Endothelial cell of umbilical vein (primary cell): ENCODE results near the gene PIK3R6. TPM values are rescaled to one million over a fixed set of nuclear protein-coding genes. Genes with fewer than 3 reads are reported as not detected.

Experiments used
- BruUV-seq: library from RNA; stranded (reverse); fragments of 400-500 nt; replicated peaks from 2 replicates; lab custom pipeline; 2021; lab: Mats Ljungman, UMichigan
- CTCF ChIA-PET: fragments of 300-600, 350-600 bp; sonication (Branson Sonifier 250); formaldehyde crosslinking; loops from one replicate; lab custom pipeline; 2021; ENCODE audit warnings: antibody characterized with exemption, inconsistent platforms; lab: Charles Lee
- POLR2A ChIA-PET: fragments of 300-600, 350-600 bp; sonication (Branson Sonifier 250); formaldehyde crosslinking; loops from one replicate; lab custom pipeline; 2021; ENCODE audit warnings: antibody characterized with exemption, inconsistent platforms; lab: Charles Lee
- DNase-seq: peaks from one replicate; pipeline ENCODE4 v3.0.0-alpha.2; 2011; ENCODE audit warnings: low read depth, low spot score
- FAIRE-seq: peaks from 2 replicates; lab custom pipeline; 2011; peaks lifted over from hg19 to GRCh38; lab: Jason Lieb, UNC
- H2AFZ ChIP-seq: 2 replicates; pipeline ENCODE4 v1.6.0; 2012; ENCODE audit warnings: low read depth, low read length, control low read depth, inconsistent platforms
- H3K27ac ChIP-seq: 2 replicates; pipeline ENCODE4 v1.5.1; 2011; ENCODE audit warnings: low read depth, mild to moderate bottlenecking, control low read depth, low read length, moderate library complexity; ENCODE audit not compliant: insufficient read depth
- H3K27me3 ChIP-seq, 2 experiments: 2 replicates each; pipeline versions ENCODE4 v1.6.0 to v1.6.1; 2011; ENCODE audit warnings: low read length in 2 of 2, mixed read lengths in 1 of 2; ENCODE audit not compliant: control insufficient read depth in 2 of 2, insufficient read depth in 2 of 2
- H3K36me3 ChIP-seq, 2 experiments: 2 replicates in 1 of 2; 3 replicates in 1 of 2; pipeline ENCODE4 v1.5.1; 2011; ENCODE audit warnings: low read length in 2 of 2, mild to moderate bottlenecking in 1 of 2, moderate library complexity in 1 of 2; ENCODE audit not compliant: control insufficient read depth in 2 of 2, insufficient read depth in 2 of 2; ENCODE audit errors: extremely low read depth in 1 of 2
- H3K4me1 ChIP-seq: 3 replicates; pipeline ENCODE4 v1.5.1; 2011; ENCODE audit warnings: mild to moderate bottlenecking, low read length; ENCODE audit not compliant: control insufficient read depth, insufficient read depth; ENCODE audit errors: extremely low read depth
- H3K4me2 ChIP-seq: 2 replicates; pipeline ENCODE4 v1.6.1; 2011; ENCODE audit warnings: low read length, control low read depth, mixed read lengths; ENCODE audit not compliant: insufficient read depth
- H3K4me3 ChIP-seq, 3 experiments: fragments of 200-600 bp in 1 of 3; sonication (generic), shearing (Covaris generic) in 1 of 3; replicated peaks in 1 of 3; 2 replicates each; pipeline ENCODE4 v1.5.1; 2011 to 2016; ENCODE audit warnings: control low read depth in 3 of 3, low read length in 3 of 3, mild to moderate bottlenecking in 2 of 3, inconsistent platforms in 1 of 3, low read depth in 1 of 3, moderate library complexity in 1 of 3; ENCODE audit not compliant: insufficient read depth in 1 of 3
- H3K79me2 ChIP-seq: 2 replicates; pipeline ENCODE4 v1.6.0; 2012; ENCODE audit warnings: low read length, inconsistent platforms; ENCODE audit not compliant: control insufficient read depth, insufficient read depth
- H3K9ac ChIP-seq: replicated peaks from 2 replicates; pipeline ENCODE3; 2011; ENCODE audit warnings: low read length, control low read depth; ENCODE audit not compliant: insufficient read depth; ENCODE audit errors: extremely low read depth
- H3K9me1 ChIP-seq: replicated peaks from 3 replicates; pipeline ENCODE4 v1.6.0; 2011; ENCODE audit warnings: mild to moderate bottlenecking, low read length; ENCODE audit not compliant: control insufficient read depth, insufficient read depth; ENCODE audit errors: extremely low read depth
- H3K9me3 ChIP-seq: replicated peaks from 2 replicates; pipeline ENCODE4 v1.5.1; 2012; ENCODE audit warnings: low read length, inconsistent platforms; ENCODE audit not compliant: control insufficient read depth, insufficient read depth
- H4K20me1 ChIP-seq: replicated peaks from 2 replicates; pipeline ENCODE3; 2011; ENCODE audit warnings: mild to moderate bottlenecking, low read length; ENCODE audit not compliant: control insufficient read depth, insufficient read depth; ENCODE audit errors: extremely low read depth
- CTCF ChIP-seq, 2 donors: IDR thresholded peaks; 1 replicate in 1 of 2; 2 replicates in 1 of 2; pipeline ENCODE4 v1.5.1; 2011; ENCODE audit warnings: low read length in 2 of 2, mild to moderate bottlenecking in 2 of 2, moderate library complexity in 2 of 2, control low read depth in 1 of 2, inconsistent platforms in 1 of 2, low read depth in 1 of 2; ENCODE audit not compliant: insufficient read depth in 1 of 2; ENCODE audit errors: extremely low read depth in 1 of 2
- EZH2 ChIP-seq: IDR thresholded peaks from 2 replicates; pipeline ENCODE4 v1.6.1; 2012; ENCODE audit warnings: borderline replicate concordance, low read depth, mild to moderate bottlenecking, moderate library complexity, low read length, inconsistent platforms; ENCODE audit not compliant: severe bottlenecking
- GATA2 ChIP-seq: IDR thresholded peaks from 2 replicates; pipeline ENCODE4 v1.7.0; 2011; ENCODE audit warnings: low read depth, mild to moderate bottlenecking, moderate library complexity, mixed read lengths, low read length; ENCODE audit not compliant: insufficient read length, insufficient read depth
- JUN ChIP-seq: IDR thresholded peaks from 2 replicates; pipeline ENCODE4 v1.6.1; 2011; ENCODE audit warnings: borderline replicate concordance, low read depth; ENCODE audit not compliant: insufficient read length, insufficient read depth
- MAX ChIP-seq: IDR thresholded peaks from 2 replicates; pipeline ENCODE4 v1.6.1; 2011; ENCODE audit not compliant: insufficient read depth, insufficient read length
- MYC ChIP-seq: IDR thresholded peaks from one replicate; pipeline ENCODE4 v1.6.1; 2011; ENCODE audit warnings: mild to moderate bottlenecking, low read depth, low read length
- dilution Hi-C: fragments of 300-500 bp; cut with MboI; formaldehyde crosslinking; loops from one replicate; pipeline ENCODE4 v1.15.0; 2019; ENCODE audit warnings: low sequenced_read_pairs; ENCODE audit not compliant: extremely low pct_ligation_motif_present
- intact Hi-C: fragments of 100-400 bp; cut with micrococcal nuclease; formaldehyde crosslinking; loops from one replicate; pipeline ENCODE4 v1.10.0; 2022
- polyA plus RNA-seq, 4 experiments: library from polyadenylated mRNA; depleted of rRNA in 3 of 4; stranded (reverse) in 3 of 4; unstranded in 1 of 4; fragments of >200 nt; gene quantifications; 2 replicates each; pipeline versions ENCODE4 v1.2.1 to v1.2.3, GENCODE V29; 2011 to 2012; ENCODE audit warnings: missing spikeins in 1 of 4
- total RNA-seq: library from RNA; stranded (reverse); gene quantifications from 2 replicates; pipeline ENCODE4 v1.2.3, GENCODE V29; 2021

The PIK3R6 gene
- total and polyA plus RNA-seq, 2 donors (not counting 3 experiments of a cell fraction or from before 2014, with no cell fraction given), result not detected

GRCh38 chr17:8806926-8807550 lies 60.4 kb downstream of the PIK3R6 start:
- H3K27ac ChIP-seq, result no peak overlapping the region
- no peaks in the 10 kb centered on the region for H3K79me2 ChIP-seq
- H3K9ac ChIP-seq, result no peak overlapping the region
- H3K4me3 ChIP-seq, result no peak overlapping the region
- no peak overlapping the region for H3K4me2 ChIP-seq
- no peaks in the 10 kb centered on the region for H3K36me3 ChIP-seq
- FAIRE-seq, result no peak
- H3K9me3 ChIP-seq, result no peaks in the 10 kb centered on the region
- no peaks in the 10 kb centered on the region for H4K20me1 ChIP-seq
- CTCF ChIA-PET, result interaction anchor here (0.8 to 1.4 kb wide), 2 partner anchors 14 to 21 kb away, joined by 3 read pairs; no protein-coding TSS in a partner anchor
- intact Hi-C loops (no loop called here), dilution Hi-C loops (no loop called here)
- POLR2A ChIA-PET, result no interaction called here
- no peak for TF ChIP-seq MYC
- TF ChIP-seq EZH2, result no peak
- no peak for TF ChIP-seq MAX
- no peak for TF ChIP-seq CTCF (IDR thresholded peaks at IDR 0.05; ENCODE audit: extremely low read depth in 1 of 2, insufficient read depth in 1 of 2, low read depth in 1 of 2, low read length in 2 of 2)
- no peak for TF ChIP-seq JUN
- TF ChIP-seq GATA2, result no peak
- H2AFZ ChIP-seq, result no peak overlapping the region
- no peaks in the 10 kb centered on the region for H3K4me1 ChIP-seq
- H3K27me3 ChIP-seq, result no peaks in the 10 kb centered on the region
- DNase-seq, result no peak
- no TSS peak for BruUV-seq
- no peaks in the 10 kb centered on the region for H3K9me1 ChIP-seq
